ENCODE measurements around the gene PRPF18. TPM values are rescaled to one million over a fixed set of nuclear protein-coding genes. Genes with fewer than 3 reads are reported as not detected.
"Not testable (repeated sequence)": the region's sequence is repeated elsewhere in the genome, so short reads cannot be mapped to it uniquely, and the experiment has no call there.

The PRPF18 gene
- total RNA-seq (2014; rRNA removed; shearing (Covaris generic)): 15.3 and 16.7 TPM in 2 replicates

DNA sequence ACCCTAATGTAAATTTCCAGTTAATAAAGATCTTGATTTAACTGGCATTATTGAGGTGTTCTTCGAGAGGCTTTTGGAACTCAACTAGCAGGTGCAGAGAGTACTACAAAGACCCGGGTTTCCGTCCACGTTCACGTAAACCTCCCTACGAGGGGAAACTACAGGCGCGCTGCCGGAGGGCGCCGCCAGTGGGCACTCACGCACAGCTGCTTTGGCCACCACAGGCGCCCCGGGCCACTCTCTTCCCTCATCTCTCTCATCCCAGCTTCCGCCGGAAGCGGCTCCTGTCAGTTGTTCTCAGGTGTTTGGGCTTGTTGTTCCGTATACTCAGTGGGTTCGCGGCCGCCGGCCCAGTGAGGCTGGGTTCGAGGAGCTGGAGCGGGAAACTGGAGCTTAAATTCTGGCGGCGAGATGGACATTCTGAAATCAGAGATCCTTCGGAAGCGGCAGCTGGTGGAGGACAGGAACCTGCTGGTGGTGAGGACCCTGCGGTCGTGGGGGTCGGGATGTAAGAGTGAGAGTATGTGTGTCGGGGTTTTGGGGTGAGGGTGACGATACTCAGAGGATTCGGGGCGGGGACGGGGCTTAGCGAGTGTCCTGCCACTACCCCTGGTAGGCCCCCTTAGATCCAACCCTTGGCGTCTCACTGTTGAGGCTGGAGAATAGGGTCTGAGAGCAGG is at the start of gene PRPF18:
Gene PRPF18, plus strand, starts transcription at position 290 of the 680 bp plus-strand sequence. Its CDS starts 122 bp downstream, at position 412.
- DNase-seq (ENCODE audit: low read depth): peak; percentile 83

DNA sequence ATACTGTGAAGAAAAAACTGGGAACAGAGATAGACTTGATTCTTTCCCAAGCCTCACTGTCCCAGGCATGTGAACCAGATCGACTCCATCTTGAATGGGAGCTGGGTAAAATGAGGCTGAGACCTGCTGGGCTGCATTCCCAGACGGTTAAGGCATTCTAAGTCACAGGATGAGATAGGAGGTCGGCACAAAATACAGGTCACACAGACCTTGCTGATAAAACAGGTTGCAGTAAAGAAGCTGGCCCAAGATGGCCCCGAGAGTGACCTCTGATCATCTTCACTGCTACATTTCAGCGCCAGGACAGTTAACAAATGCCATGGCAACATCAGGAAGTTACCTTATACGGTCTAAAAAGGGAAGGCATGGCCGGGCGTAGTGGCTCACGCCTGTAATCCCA is 48.8 kb upstream of the PRPF18 start:
- not testable (repeated sequence) for DNase-seq (ENCODE audit: low read depth)

GRCh38 chr10:13542533-13542932 is 44.2 kb upstream of the PRPF18 start:
- no peak for DNase-seq (ENCODE audit: low read depth)

- no peak for DNase-seq (ENCODE audit: low read depth)
These were observed 36.0 kb upstream of the PRPF18 start for GRCh38 chr10:13550802-13551201.

GRCh38 chr10:13555884-13556510 is 30.8 kb upstream of the PRPF18 start:
- peak; percentile 42 for DNase-seq (ENCODE audit: low read depth)

DNA sequence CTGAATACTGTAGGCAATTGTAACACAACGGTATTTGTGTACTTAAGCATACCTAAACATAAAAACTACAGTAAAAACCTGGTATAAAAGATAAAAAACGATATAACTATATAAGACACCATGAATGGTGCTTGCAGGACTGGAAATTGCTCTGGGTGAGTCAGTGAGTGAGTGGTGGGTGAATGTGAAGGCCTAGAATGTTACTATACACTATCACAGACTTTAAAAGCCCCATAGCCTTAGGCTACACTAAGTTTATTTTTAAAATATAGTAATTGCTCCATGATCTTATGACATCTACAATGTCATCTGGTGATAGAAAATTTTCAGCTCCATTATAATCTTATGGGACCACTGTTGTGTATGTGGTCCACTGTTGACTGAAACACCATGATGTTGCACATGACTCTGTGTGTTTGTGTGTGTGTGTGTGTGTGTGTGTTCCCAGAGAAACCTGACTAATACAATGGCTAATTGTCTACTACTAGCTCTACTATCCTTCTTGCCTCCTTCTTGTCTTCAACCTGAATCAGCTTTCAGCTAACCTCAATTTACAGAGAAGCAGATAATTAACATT is 27.6 kb upstream of the PRPF18 start:
- DNase-seq (ENCODE audit: low read depth): peak; percentile 54

DNA sequence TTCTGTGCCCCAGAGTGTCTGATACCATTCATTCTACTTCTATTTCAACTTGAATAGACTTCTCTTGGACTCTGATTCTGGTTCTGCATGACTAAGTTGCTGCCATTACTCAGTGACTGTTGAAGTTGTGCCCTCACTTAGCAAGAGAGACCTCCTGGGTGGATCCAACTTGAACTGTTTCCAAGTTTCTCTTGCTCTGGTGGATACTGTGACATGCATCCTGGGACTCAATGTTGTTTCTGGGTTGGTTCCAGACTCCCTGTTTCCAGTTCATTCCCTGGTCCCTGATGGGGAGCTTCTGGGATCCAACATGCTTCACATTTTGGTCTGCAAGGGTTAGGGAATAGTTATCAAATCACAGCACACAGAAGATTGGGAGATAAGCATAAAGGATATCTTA is 26.2 kb upstream of the PRPF18 start:
- DNase-seq (ENCODE audit: low read depth): peak; percentile 81

DNA sequence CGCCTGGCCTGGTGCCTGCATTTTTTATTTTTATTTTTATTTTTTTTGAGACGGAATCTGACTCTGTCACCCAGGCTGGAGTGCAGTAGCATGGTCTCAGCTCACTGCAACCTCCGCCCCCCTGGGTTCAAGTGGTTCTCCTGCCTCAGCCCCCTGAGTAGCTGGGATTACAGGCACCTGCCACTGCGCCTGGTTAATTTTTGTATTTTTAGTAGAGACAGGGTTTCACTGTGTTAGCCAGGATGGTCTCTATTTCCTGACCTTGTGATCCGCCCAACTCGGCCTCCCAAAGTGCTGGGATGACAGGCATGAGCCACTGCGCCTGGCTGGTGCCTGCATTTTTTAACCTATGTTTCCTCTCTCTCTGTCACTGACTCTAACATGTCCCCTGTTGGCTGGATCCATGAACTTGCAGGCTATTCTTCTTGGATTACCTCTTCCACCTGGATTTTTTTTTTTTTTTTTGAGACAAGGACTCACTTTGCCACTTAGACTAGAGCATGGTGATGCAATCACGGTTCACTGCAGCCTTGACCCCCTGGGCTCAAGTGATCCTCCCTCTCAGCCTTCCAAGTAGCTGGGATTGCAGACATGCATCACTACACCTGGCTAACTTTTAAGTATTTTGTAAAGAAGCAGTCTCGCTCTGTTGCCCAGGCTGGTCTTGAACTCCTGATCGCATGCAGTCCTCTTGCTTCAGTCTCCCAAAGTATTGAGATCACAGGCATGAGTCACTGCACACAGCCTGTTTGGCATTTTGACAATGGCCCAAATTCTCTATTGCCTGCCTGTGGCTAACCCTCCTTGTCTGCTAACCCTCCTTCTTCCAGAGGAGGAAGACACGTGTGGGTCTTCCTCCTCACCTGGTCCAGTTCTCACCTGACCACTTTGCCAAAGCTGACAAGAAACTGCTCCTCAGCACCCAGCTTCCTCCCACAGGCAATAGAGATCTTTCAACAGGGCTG is 23.0 kb upstream of the PRPF18 start:
- peak; percentile 5 for DNase-seq (ENCODE audit: low read depth)

- no peak for DNase-seq (ENCODE audit: low read depth)
These were observed 22.2 kb upstream of the PRPF18 start for GRCh38 chr10:13564576-13564975.

DNA sequence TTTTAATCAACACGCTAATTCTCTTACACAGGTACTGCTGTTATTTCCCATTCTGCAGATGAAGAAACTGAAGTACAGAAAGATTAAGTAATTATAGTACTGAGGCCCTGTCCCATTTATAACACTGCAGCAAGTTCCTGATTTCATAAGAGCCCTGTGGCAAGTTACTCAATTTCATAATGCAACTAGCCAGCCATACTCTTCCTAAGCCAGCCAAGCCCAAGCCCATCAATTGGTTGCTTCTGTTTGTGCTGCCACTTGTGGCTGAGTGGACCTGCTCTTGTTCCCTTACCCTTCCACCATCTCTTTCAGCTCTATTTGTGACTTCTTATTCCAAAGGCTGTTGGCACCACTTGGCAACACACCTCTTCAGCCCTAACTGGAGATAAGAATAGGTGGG is 19.7 kb upstream of the PRPF18 start:
- DNase-seq (ENCODE audit: low read depth): no peak

GRCh38 chr10:13571541-13571940 is 15.2 kb upstream of the PRPF18 start:
- DNase-seq (ENCODE audit: low read depth): no peak

GRCh38 chr10:13573960-13574359 is 12.8 kb upstream of the PRPF18 start:
- no peak for DNase-seq (ENCODE audit: low read depth)

DNA sequence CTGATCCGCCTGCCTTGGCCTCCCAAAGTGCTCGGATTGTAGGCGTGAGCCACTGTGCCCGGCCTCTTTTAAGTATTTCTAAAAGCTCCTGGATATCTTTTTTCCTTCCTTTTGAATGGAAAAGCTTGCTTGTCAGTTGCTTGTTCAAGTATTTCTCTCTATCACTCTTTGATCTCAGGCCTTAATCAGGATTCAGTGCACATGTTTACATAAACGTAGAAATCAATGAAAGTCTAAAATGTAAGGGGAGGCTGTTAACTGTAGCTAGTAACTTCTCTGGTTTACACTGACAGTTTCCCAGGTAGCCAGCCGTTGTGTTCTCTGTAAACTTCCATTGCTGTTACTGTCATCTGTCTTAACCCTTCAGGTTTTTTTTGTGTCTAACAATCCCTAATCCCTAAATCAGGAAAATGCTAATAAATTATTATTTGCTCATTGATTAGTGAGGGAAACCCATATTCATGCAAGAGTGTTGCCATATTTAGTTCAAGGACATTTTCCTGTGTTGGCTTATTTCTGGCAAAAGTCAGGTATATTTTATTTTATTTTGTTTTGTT is 1.5 kb upstream of the PRPF18 start:
- DNase-seq (ENCODE audit: low read depth): no peak

DNA sequence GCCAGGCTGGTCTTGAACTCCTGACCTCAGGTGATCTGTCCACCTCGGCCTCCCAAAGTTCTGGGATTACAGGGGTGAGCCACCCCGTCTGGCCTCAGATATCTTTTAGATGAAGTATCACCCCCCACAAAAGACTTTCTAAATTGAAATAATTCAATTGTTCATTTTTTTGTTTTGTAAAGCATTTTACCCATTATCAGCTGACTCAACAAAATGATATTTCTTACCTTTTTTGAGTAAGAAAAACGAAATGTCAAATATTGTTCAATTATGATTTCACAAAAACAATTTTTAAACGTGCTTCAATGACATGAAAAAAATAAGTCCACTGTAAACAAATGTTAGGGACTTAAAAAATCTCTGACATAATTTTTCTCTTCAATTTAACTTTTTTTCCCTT is 822 bp upstream of the PRPF18 start:
- DNase-seq (ENCODE audit: low read depth): no peak

GRCh38 chr10:13587391-13587790 is 626 bp downstream of the PRPF18 start:
- DNase-seq (ENCODE audit: low read depth): no peak

DNA sequence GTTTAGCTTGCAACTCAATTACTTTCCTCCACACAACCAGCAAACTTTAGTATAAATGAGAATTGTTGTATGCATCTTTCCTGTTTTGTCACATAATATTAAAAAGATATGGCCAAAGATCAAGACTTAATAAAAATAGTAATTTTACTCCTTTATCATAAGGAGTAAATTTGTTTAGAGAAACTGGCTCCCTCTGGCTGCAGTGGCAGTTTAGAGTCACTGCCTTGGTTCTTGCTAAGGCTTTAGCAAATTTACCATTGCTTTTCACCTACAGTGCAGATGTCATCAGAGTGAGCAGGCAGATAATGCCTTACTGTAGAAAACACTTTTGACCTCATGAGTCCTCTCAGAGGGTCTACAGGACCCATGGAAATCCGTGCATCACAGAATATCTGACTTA is 2.6 kb downstream of the PRPF18 start:
- DNase-seq (ENCODE audit: low read depth): no peak

DNA sequence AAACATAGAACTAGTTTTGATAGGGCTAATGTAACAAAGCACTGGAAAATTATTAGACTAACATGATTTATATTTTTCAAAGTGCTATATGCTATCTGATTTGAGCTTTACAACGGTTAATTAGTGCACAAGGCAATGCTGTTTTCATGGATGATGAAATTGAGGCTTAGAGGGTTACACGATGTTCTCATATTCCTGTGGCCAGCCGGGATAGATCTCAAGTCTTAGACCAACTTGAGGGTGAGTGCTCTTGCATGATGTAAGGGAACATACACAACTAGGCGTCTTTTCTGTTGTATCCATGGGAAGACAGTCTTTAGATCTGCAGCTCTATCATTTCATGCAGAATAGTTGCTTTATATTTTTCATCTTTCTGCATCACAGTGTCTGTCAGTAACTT is 4.1 kb downstream of the PRPF18 start:
- no peak for DNase-seq (ENCODE audit: low read depth)

DNA sequence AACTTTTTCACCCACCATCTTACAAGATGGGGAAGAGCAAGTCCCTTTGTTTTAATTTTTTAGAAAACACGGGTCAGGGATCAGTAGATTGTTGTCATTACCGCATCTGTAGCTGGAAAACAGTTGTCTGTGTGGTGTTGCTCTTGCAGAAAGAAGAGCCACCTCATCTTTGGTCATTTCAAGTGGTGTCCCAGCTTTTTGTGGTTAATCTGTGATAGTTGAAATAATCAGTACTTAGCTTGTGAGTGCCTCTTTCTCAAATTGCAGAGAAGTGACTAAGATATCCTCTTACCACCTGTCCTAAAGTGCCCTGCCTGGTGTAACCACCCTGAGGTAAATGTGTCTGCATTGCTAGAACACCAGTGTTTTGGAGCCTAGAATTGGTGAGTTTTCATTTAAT is 5.5 kb downstream of the PRPF18 start:
- DNase-seq (ENCODE audit: low read depth): no peak

- no peak for DNase-seq (ENCODE audit: low read depth)
These were observed 6.8 kb downstream of the PRPF18 start for GRCh38 chr10:13593535-13593934.

DNA sequence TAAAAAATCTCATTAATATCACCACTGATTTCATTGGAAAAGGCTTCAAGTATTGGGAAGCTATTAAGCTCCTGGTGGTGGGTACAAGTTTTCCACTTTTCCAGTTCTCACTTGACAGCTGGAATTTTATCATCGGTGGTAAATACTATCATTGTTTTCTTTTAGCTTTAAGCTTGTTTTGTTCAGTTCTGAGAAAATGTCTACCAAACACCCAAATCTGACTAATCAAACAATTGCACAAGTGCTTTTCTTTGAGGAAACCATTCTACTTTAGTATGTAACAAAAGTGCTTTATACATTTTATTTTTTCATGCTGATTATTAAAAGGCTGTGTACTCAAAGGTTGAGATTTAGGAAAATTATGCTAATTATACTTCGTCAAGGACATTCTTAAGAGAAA is 7.9 kb downstream of the PRPF18 start:
- DNase-seq (ENCODE audit: low read depth): no peak

- no peak for DNase-seq (ENCODE audit: low read depth)
These were observed 11.1 kb downstream of the PRPF18 start for GRCh38 chr10:13597909-13598308.
